GM12872 (cell line): ENCODE data around the gene STIMATE.

Source experiments
- TF ChIP-seq, protein P1 (sequence below): IDR thresholded peaks from 3 replicates; pipeline ENCODE4 v1.5.1; 2011; ENCODE audit warnings: low read depth, mild to moderate bottlenecking, low read length, moderate library complexity; ENCODE audit not compliant: insufficient read depth

Gene STIMATE

DNA sequence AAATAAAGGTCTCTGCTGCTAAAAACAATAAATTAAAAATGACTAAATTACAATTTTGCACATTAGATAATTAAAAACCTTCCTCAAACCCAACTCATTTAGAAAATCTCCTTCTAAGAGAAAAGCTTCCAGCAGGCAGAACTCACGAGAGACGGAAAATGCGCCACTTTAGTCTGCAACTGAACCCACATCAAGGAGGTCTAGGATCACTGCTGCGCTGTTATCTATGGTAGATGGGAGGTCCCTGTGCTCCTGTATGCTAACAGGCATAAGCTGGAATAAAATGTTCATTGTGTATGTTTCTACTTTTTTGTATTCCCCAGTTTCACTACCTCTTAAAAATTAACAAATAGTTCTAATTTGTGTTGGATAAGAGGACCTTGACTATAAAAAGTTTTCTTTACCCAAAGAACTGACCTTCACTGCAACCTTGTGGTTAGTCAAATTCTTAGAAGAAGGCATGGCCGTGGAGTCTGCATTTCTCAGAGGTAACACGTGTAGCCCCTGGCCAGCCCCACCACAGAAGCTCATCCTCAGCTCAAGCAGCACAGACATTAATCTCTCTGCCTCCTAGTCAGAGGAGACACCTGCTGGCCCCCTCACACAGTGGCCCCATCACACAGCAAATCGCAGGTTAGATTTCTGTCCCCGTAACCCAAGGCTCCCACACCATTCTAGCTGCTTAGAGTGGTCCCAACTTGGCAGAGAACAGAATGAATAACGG lies 22.3 kb downstream of the STIMATE start:
- TF ChIP-seq, protein P1, sequence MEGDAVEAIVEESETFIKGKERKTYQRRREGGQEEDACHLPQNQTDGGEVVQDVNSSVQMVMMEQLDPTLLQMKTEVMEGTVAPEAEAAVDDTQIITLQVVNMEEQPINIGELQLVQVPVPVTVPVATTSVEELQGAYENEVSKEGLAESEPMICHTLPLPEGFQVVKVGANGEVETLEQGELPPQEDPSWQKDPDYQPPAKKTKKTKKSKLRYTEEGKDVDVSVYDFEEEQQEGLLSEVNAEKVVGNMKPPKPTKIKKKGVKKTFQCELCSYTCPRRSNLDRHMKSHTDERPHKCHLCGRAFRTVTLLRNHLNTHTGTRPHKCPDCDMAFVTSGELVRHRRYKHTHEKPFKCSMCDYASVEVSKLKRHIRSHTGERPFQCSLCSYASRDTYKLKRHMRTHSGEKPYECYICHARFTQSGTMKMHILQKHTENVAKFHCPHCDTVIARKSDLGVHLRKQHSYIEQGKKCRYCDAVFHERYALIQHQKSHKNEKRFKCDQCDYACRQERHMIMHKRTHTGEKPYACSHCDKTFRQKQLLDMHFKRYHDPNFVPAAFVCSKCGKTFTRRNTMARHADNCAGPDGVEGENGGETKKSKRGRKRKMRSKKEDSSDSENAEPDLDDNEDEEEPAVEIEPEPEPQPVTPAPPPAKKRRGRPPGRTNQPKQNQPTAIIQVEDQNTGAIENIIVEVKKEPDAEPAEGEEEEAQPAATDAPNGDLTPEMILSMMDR, result no peak

DNA sequence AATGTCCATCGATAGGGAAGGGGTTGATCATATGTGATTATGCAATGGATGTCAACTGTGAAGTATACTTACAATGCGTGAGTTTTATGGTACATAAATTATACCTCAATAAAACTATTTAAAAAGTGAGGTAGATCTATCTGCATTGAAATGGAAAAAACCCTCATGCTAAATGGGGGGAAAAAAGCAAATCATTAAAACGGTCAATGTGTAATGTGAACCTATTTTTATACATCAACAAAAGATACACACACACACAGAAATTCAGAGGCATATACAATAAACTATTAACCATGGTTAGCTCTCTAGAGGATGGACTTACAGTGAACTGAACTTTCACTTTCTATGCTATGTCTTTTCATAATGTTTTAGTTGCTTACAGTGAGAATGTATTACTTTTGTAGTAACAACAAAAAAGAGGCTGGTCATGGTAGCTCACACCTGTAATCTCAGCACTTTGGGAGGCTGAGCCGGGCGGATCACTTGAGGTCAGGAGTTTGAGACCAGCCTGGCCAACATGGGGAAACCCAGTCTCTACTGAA lies 23.1 kb downstream of the STIMATE start:
- TF ChIP-seq, protein P1, result no peak

DNA sequence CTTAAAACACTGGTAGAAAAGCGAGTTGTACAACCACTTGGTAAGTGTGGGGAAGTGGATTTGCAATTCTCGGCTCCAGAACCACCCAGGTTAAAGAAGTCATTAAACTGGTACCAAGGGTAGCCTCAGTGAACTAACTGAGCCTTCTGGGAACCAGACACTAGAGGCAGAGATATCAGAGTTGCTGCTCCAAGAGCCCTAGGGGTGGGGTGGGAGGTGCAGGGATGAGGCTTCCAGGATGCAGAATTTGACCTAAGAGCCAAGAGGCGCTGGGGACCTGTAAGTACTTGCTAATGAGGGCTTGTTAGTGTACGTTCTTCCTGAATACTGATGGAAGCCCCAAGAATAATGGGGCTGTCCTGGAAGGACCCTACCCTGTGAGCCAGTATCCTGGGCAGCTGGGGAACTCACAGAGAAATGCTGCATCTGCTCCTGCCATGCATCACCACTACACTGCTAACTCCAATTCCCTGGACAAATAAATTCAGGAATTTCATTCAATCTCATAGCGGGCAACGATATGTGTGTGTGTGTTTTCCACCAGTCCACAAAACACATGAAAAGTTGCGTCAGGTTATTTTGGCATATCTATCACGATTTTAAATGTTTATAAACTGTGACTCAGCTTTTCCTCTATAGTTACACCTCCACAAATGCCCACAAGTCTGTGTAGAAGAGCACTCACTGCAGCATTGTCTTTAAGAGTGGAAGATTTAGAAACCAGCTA lies 23.8 kb downstream of the STIMATE start:
- TF ChIP-seq, protein P1, result no peak

DNA sequence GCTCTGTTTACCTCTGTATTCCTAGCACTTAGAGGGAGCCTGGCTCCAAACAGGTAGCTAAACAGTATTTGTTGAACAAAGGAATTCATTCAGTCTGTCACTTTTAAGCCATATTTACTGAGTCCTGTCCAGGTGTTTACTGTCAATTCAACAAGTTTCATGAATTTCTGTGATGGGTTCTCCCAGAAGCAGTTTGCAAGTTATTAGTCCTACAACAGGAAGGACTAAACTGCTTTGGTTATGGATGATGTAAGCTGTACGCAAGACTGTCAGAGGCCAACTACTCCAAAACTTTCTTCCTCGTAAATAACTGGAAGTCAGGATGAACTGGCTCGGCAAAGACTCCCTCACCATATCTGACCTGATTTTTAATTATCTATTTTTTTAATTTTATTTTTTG lies 25.1 kb downstream of the STIMATE start:
- TF ChIP-seq, protein P1, result no peak

DNA sequence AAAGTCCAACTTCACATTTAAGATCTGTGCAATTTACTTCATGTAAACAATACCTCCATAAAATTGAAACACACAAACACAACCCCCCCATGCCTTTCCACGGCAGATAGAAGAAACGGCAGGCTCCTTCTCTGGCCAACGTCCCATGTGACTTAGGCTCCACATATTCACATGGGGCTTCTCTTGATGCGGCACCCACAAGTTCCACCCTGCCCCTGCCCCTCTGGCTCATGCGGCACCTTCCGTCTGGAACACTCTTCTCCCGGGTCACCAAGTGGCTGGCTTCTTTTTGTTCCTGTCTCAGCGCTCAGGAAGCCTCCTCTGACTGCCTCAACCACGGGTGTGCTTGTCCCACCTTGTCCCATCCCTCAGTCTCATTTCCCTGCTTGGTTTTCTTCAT lies 25.6 kb downstream of the STIMATE start:
- TF ChIP-seq, protein P1, result no peak

DNA sequence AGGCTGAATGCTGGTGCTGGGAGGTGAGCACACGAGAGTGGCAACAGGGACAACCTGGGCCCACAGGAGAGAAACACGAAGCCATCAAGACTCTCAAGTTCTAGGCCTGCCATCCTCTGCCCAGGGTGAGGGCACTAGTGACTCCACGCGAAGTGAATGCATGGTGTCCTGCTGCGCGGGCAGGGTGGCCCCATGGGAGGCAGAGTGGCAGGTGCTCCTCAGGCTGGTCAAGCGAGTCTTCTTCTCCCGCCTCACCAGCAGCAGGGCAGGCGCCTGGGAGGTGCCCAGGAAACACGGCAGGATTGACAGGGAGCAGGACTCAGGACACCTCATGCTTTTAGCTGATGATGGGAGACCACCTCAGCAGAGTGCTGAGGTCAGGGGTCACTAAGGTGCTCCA lies 26.9 kb downstream of the STIMATE start:
- TF ChIP-seq, protein P1, result no peak

DNA sequence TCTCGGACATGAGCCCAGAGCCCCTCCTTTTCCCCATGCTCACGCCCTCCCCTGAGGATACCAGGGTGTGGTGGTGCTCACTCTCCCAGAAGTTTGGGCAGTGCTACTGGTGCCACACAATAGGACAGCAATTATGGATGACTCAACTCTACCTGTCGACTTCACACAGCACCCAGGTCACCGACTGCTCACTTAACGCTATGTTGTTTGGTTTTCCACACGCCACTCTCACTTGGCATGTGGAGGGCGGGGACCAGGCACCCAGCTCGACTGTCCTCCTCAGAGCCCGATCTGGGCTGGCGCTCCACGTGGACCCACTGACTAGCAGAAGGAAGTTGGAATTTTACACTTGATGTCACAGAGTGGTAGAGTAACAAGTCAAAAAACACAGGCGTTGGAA lies 30.9 kb downstream of the STIMATE start:
- TF ChIP-seq, protein P1, result no peak
